ENCODE data around the gene RAD18. TPM values are rescaled to one million over a fixed set of nuclear protein-coding genes. Genes with fewer than 3 reads are reported as not detected.

The RAD18 gene
- total RNA-seq, 1 donor from 2014 or later = 7.6 TPM

- no peak overlapping the region for H3K4me3 ChIP-seq (ENCODE audit: low read depth, low read length)
- TF ChIP-seq, protein P1, sequence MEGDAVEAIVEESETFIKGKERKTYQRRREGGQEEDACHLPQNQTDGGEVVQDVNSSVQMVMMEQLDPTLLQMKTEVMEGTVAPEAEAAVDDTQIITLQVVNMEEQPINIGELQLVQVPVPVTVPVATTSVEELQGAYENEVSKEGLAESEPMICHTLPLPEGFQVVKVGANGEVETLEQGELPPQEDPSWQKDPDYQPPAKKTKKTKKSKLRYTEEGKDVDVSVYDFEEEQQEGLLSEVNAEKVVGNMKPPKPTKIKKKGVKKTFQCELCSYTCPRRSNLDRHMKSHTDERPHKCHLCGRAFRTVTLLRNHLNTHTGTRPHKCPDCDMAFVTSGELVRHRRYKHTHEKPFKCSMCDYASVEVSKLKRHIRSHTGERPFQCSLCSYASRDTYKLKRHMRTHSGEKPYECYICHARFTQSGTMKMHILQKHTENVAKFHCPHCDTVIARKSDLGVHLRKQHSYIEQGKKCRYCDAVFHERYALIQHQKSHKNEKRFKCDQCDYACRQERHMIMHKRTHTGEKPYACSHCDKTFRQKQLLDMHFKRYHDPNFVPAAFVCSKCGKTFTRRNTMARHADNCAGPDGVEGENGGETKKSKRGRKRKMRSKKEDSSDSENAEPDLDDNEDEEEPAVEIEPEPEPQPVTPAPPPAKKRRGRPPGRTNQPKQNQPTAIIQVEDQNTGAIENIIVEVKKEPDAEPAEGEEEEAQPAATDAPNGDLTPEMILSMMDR (IDR thresholded peaks at IDR 0.05; ENCODE audit: insufficient read depth, low read length, poor library complexity, severe bottlenecking) = no peak
- no peaks in the 10 kb centered on the region for H3K27me3 ChIP-seq (ENCODE audit: control insufficient read depth, insufficient read depth, low read length)
- DNase-seq (ENCODE audit: low read depth) = no peak
- H3K36me3 ChIP-seq (ENCODE audit: control insufficient read depth, insufficient read depth, low read length) = no peaks in the 10 kb centered on the region
Measured at GRCh38 chr3:8885536-8886316, 77.5 kb downstream of the RAD18 start.

DNA sequence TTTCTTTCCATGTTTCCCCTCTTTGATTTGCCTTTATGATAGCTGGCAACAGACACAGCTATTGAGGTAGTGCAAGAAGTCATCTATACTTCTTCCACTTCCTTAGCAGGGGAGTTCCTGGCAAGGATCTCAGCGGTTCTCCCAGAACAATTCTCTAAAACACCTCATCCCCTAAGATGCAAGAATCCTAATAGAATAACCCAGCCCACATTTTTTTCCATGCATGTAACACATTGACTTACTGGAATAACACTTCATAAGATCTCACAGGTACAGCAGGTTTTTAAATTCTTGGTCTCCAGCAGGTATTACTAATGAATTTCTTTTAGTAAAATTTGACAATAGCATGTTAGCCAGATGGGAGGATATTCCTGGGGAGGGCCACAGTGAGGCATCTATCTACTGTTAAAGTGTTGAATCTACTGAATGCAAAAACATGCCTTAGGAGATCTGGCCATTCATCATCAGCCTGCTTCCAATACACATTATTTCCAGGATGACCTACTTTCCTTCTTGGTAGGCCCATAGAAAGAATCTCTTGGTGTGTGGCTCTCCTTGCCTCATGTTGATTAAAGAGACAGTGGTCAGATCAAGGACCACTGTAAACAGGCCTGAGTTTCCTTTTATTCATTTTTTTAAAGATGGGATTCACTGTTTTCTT lies 78.5 kb downstream of the RAD18 start:
- TF ChIP-seq, protein P1 (IDR thresholded peaks at IDR 0.05; ENCODE audit: insufficient read depth, low read length, poor library complexity, severe bottlenecking) = no peak
- Histone ChIP-seq H3K4me3 (ENCODE audit: low read depth, low read length) (no peak overlapping the region), H3K27me3 (ENCODE audit: control insufficient read depth, insufficient read depth, low read length) (no peaks in the 10 kb centered on the region), H3K36me3 (ENCODE audit: control insufficient read depth, insufficient read depth, low read length) (no peaks in the 10 kb centered on the region)
- no peak for DNase-seq (ENCODE audit: low read depth)

DNA sequence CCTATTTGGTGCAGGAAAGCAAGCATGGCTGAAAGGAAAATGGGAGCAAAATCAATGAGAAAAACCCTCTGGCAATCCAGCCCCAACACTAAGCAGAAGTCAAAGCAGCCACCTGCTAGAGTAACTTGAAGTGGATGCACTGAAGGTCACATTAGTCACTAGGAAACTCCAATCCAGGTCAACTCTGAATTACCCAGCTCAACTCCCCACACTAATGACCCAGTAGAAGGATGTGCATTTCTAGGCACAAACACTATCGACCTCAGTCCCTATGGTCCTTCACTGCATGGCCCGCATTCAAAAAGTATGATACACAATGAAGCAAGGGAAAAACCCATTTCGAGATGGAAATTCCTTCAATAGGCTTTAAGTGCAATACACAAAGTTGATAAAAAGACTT lies 80.6 kb downstream of the RAD18 start:
- Histone ChIP-seq H3K4me3 (ENCODE audit: low read depth, low read length) (no peak overlapping the region), H3K36me3 (ENCODE audit: control insufficient read depth, insufficient read depth, low read length) (no peaks in the 10 kb centered on the region)
- DNase-seq (ENCODE audit: low read depth) = no peak

DNA sequence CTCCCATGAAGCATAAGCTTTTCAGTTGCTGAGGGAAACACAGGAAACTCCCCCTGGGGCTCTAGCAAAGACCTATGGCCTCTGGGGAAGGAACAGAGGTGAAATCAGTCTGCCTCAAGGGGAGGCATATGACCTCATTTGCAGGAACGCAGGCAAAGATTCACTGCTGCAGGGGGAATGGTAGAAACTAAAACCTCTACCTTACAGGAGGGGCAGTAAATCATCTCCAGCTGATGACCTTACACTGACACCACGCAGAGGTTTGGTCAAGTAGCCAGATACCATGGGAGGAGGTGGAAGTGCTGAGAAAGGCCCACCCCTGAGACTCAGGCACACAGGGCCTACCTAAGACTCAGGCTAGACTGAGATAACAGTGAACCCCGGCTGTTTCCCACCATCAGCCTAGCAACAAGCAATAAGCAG lies 81.1 kb downstream of the RAD18 start:
- DNase-seq (ENCODE audit: low read depth) = no peak
- Histone ChIP-seq H3K27me3 (ENCODE audit: control insufficient read depth, insufficient read depth, low read length) (no peaks in the 10 kb centered on the region), H3K4me3 (ENCODE audit: low read depth, low read length) (no peak overlapping the region), H3K36me3 (ENCODE audit: control insufficient read depth, insufficient read depth, low read length) (no peaks in the 10 kb centered on the region)
- TF ChIP-seq, protein P1 (IDR thresholded peaks at IDR 0.05; ENCODE audit: insufficient read depth, low read length, poor library complexity, severe bottlenecking) = no peak

More for the DNA sequence above, 80.6 kb downstream of the RAD18 start:
- TF ChIP-seq, protein P1 (IDR thresholded peaks at IDR 0.05; ENCODE audit: insufficient read depth, low read length, poor library complexity, severe bottlenecking) = no peak
- H3K27me3 ChIP-seq (ENCODE audit: control insufficient read depth, insufficient read depth, low read length) = no peaks in the 10 kb centered on the region

DNA sequence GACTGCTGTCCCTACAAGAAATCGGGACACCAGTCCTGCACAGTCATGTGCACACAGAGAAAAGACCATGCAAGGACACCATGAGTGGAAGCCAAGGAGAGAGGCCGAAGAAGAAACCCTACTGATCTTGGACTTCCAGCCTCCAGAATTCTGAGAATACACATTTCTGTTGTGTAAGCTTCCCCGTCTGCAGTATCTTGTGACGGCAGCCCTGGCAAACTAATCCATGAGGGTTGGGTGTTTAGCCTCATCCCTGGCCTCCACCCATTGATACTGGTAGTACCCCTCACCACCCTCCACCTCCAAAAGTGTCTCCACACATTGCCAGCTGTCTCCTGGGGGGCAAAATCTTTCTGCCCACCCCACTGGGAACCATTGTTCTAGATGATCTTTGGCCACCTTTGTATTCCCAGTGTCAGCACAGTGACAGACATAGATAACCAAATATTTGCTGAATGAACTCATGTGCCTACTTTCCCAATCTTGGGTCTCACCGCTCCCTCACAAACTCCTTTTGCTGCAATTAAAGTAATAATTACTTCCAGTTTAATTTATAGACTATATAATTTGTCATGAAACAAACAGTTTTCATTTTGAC lies 83.8 kb downstream of the RAD18 start:
- no peaks in the 10 kb centered on the region for H3K27me3 ChIP-seq (ENCODE audit: control insufficient read depth, insufficient read depth, low read length)
- TF ChIP-seq, protein P1 (IDR thresholded peaks at IDR 0.05; ENCODE audit: insufficient read depth, low read length, poor library complexity, severe bottlenecking) = no peak
- no peaks in the 10 kb centered on the region for H3K36me3 ChIP-seq (ENCODE audit: control insufficient read depth, insufficient read depth, low read length)
- no peak overlapping the region for H3K4me3 ChIP-seq (ENCODE audit: low read depth, low read length)
- no peak for DNase-seq (ENCODE audit: low read depth)

Measured in kidney epithelial cell (primary cell).